Measurements from ENCODE around the gene OLIG2. TPM values are rescaled to one million over a fixed set of nuclear protein-coding genes. Genes with fewer than 3 reads are reported as not detected.

Gene OLIG2
- total RNA-seq, 2 experiments from 2014 or later: not detected

- ChIA-PET POLR2A (interaction anchor here (0.5 to 1.0 kb wide), 2 partner anchors 9 to 167 kb away, joined by 3 to 6 read pairs; no protein-coding TSS in a partner anchor), CTCF (ENCODE audit: unreplicated experiment) (interaction anchor here (1.0 kb wide), 1 partner anchor 123 kb away, joined by 3 read pairs; no protein-coding TSS in a partner anchor)
- TF ChIP-seq CTCF (conservative IDR thresholded peaks at IDR 0.05; ENCODE audit: low read length) (no peak), EZH2phosphoT487 (IDR thresholded peaks at IDR 0.05; ENCODE audit: borderline replicate concordance, low read depth, low read length) (no peak)
- H4K20me1 ChIP-seq (ENCODE audit: insufficient read depth, low read length): no peaks in the 10 kb centered on the region
- no TSS peak for BruUV-seq (replicated peaks)
- H2AFZ ChIP-seq (ENCODE audit: low read length): no peak overlapping the region
- no peaks in the 10 kb centered on the region for H3K4me1 ChIP-seq (ENCODE audit: insufficient read depth, low read length, poor library complexity, severe bottlenecking)
- no peak for DNase-seq (ENCODE audit: low spot score)
- no peaks in the 10 kb centered on the region for H3K79me2 ChIP-seq (ENCODE audit: insufficient read depth, low read depth, low read length)
- H3K27ac ChIP-seq (ENCODE audit: low read depth, low read length, poor library complexity, severe bottlenecking): no peak overlapping the region
- H3K4me3 ChIP-seq (ENCODE audit: low read depth, low read length, poor library complexity, severe bottlenecking): no peak overlapping the region
- H3K4me2 ChIP-seq (ENCODE audit: low read length): no peak overlapping the region
- intact Hi-C loops (cut with micrococcal nuclease; ENCODE audit: unreplicated experiment): no loop called here
- H3K9me3 ChIP-seq (ENCODE audit: low read length): no peaks in the 10 kb centered on the region
- H3K9me2 ChIP-seq (ENCODE audit: insufficient read depth, low read length): no peaks in the 10 kb centered on the region
- no peaks in the 10 kb centered on the region for H3K36me3 ChIP-seq (ENCODE audit: insufficient read depth, low read length)
Observed at GRCh38 chr21:33063375-33063883, 37.7 kb downstream of the OLIG2 start.

GRCh38 chr21:33063907-33064622, 38.3 kb downstream of the OLIG2 start:
- TF ChIP-seq CTCF (conservative IDR thresholded peaks at IDR 0.05; ENCODE audit: low read length): no peak
- TF ChIP-seq EZH2phosphoT487 (IDR thresholded peaks at IDR 0.05; ENCODE audit: borderline replicate concordance, low read depth, low read length): no peak
- no peaks in the 10 kb centered on the region for H3K9me2 ChIP-seq (ENCODE audit: insufficient read depth, low read length)
- no peaks in the 10 kb centered on the region for H4K20me1 ChIP-seq (ENCODE audit: insufficient read depth, low read length)
- no TSS peak for BruUV-seq (replicated peaks)
- H3K4me2 ChIP-seq (ENCODE audit: low read length): no peak overlapping the region
- no peaks in the 10 kb centered on the region for H3K36me3 ChIP-seq (ENCODE audit: insufficient read depth, low read length)
- no peak overlapping the region for H3K4me3 ChIP-seq (ENCODE audit: low read depth, low read length, poor library complexity, severe bottlenecking)
- H3K4me1 ChIP-seq (ENCODE audit: insufficient read depth, low read length, poor library complexity, severe bottlenecking): no peaks in the 10 kb centered on the region
- intact Hi-C loops (cut with micrococcal nuclease; ENCODE audit: unreplicated experiment): no loop called here
- no peak for DNase-seq (ENCODE audit: low spot score)
- H2AFZ ChIP-seq (ENCODE audit: low read length): no peak overlapping the region
- ChIA-PET CTCF (ENCODE audit: unreplicated experiment) (no interaction called here), POLR2A (interaction anchor here (0.5 kb wide), 1 partner anchor 168 kb away, joined by 6 read pairs; no protein-coding TSS in a partner anchor)
- H3K9me3 ChIP-seq (ENCODE audit: low read length): no peaks in the 10 kb centered on the region
- H3K79me2 ChIP-seq (ENCODE audit: insufficient read depth, low read depth, low read length): no peaks in the 10 kb centered on the region
- H3K27ac ChIP-seq (ENCODE audit: low read depth, low read length, poor library complexity, severe bottlenecking): no peak overlapping the region

Measured in OCI-LY7 (cell line).